HG03097 (cell line): ENCODE results near the gene IFT80.

Source experiments
- ATAC-seq: cut with Tn5 transposase; IDR thresholded peaks from one replicate; pipeline ENCODE4 v1.9.1; 2021; ENCODE audit not compliant: unreplicated experiment, low FRiP score

Gene IFT80

DNA sequence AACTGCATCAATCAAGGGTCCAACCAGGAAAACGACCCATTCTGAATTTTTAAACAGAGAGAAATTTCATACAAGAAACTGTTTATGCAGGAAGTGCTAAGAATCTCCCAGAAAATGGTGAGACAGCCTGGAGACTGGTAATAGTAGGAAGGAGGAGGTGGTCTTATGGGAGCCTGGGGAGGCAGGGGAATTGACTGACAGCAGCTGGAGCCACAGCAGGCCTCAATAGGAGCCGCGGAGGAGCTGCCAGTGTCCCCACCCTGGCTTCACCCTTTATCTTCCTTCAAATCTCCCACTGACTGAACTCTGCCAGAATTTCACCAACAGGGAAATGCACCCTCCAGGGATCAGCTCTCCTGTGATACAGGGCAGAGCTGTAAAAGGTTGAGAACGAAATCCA, 181.3 kb downstream of the IFT80 start:
- ATAC-seq, result no peak

DNA sequence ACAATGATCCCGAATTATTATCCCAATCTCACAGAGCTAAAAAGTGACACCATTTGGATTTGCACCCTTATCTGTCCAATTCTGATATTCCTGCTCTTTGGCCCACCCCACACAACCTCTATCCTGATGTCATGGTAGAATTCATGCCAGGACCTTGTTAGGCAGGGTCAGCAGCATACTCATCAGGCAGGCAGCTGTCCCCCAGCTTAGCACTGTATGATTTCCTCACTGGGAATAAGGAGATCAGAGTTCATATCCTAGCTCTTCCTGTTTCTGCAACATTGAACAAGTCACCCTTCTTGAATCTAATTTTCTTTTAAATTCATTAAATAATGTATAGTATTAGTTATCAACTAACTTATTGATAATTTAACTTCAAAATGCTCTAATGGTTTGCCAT, 185.8 kb downstream of the IFT80 start:
- ATAC-seq, result no peak

DNA sequence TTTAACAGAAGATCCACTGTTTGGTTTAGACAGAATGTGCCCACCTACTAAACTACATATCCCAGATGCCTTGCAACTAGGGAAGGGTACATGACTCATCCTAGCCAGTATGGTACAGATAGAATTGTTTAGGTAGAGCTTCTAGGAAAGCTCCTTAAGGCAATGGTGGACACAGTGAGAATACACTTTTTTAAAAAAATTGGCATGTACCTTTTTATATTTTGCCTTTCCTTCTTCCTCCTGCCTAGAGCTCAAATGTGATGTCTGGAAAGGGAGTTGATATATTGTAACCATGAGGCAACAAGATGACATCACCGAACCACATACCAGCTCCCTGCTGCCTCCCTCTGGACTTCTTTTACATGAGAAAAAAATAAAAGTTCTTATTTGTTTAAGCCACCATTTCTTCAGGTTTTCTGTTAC, 188.2 kb downstream of the IFT80 start:
- ATAC-seq, result no peak

DNA sequence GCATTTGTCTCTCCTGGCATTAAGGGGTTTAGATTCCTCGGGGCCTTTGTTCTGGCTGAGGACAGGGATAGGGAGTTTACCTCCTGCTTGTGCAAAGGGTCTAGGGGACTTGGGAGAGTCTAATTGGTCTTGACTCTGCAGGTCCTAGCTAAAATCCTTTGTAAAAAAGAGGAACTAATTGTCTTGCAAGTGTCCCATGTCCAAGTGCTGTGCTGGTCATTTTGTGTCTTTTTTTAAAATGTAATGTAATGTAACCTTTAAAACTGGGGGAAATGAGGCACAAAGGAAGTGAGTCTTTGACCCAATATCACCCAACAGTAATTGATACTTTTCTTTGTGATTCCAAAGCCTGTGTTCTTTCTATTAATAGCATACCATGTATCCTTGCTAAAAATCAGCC, 188.7 kb downstream of the IFT80 start:
- no peak for ATAC-seq
